Kidney (tissue), 14 donors: ENCODE measurements around the gene KLRK1. TPM values are rescaled to one million over a fixed set of nuclear protein-coding genes. Genes with fewer than 3 reads are reported as not detected.
A peak's percentile ranks its signal among the peaks of the same experiment; 100 is the strongest.
"Not testable (repeated sequence)": the region's sequence is repeated elsewhere in the genome, so short reads cannot be mapped to it uniquely, and the experiment has no call there.

Experiments used
- DNase-seq, 5 donors: peaks; one replicate each; pipeline ENCODE4 v3.0.0-alpha.2; 2013 to 2020
- FAIRE-seq: peaks from 2 replicates; lab custom pipeline; 2012; peaks lifted over from hg19 to GRCh38; lab: Jason Lieb, UNC
- H3K27ac ChIP-seq, 2 donors: one replicate each; pipeline ENCODE4 v1.7.0; 2013; ENCODE audit warnings: low read depth in 2 of 2, low read length in 2 of 2, inconsistent platforms in 1 of 2
- H3K27me3 ChIP-seq: one replicate; pipeline ENCODE4 v1.7.1; 2013; ENCODE audit warnings: low read length, inconsistent platforms; ENCODE audit not compliant: control insufficient read depth, insufficient read depth
- H3K36me3 ChIP-seq, 3 donors: one replicate each; pipeline versions ENCODE4 v1.7.0 to v1.7.1; 2013; ENCODE audit warnings: low read length in 3 of 3, control low read depth in 1 of 3, inconsistent platforms in 1 of 3; ENCODE audit not compliant: insufficient read depth in 3 of 3, control insufficient read depth in 2 of 3
- H3K4me1 ChIP-seq, 3 donors: one replicate each; pipeline versions ENCODE4 v1.7.0 to v1.7.1; 2013; ENCODE audit warnings: low read length in 3 of 3, inconsistent platforms in 1 of 3, low read depth in 1 of 3; ENCODE audit not compliant: control insufficient read depth in 2 of 3, insufficient read depth in 2 of 3
- H3K4me3 ChIP-seq, 3 donors: one replicate each; pipeline versions ENCODE4 v1.7.0 to v1.8.1; 2013; ENCODE audit warnings: low read length in 3 of 3, control low read depth in 1 of 3, inconsistent platforms in 1 of 3
- H3K9ac ChIP-seq, 3 donors: one replicate each; pipeline versions ENCODE4 v1.7.0 to v1.7.1; 2013; ENCODE audit warnings: low read length in 3 of 3, control low read depth in 1 of 3, inconsistent platforms in 1 of 3
- H3K9me3 ChIP-seq, 3 donors: one replicate each; pipeline versions ENCODE4 v1.7.0 to v1.7.1; 2013; ENCODE audit warnings: low read length in 3 of 3, control low read depth in 1 of 3, inconsistent platforms in 1 of 3; ENCODE audit not compliant: control insufficient read depth in 2 of 3, insufficient read depth in 1 of 3
- CTCF ChIP-seq: IDR thresholded peaks from 3 replicates; pipeline ENCODE4 v1.5.1; 2012; ENCODE audit warnings: mild to moderate bottlenecking, moderate library complexity, borderline replicate concordance; ENCODE audit not compliant: insufficient read depth; ENCODE audit errors: extremely low read depth
- intact Hi-C: fragments of 100-400 bp; cut with DNase I; formaldehyde crosslinking; loops from one replicate; pipeline ENCODE4 v1.11.1; 2022
- polyA plus RNA-seq: library from polyadenylated mRNA; stranded (reverse); fragments of 350-450 nt; fragmentation: Illumina TruSeq; extraction: RNeasy Lipid Tissue Mini Kit (QIAGEN cat#74804); gene quantifications from one replicate; pipeline ENCODE4 v1.2.3, GENCODE V29; 2014; ENCODE audit warnings: low read depth, low replicate concordance; ENCODE audit not compliant: insufficient read depth
- total RNA-seq: library from RNA; stranded (reverse); fragmentation: NEBNext Ultra II Directional; extraction: Animal tissue kit (Norgen Biotek cat#: 25700); gene quantifications from one replicate; pipeline ENCODE4 v1.2.1, GENCODE V29; 2021
- donor health status: control.
- donor health status: control.
- donor health status: control.
- donor health status: control.
- donor health status: control.
- donor health status: DM: yes; HTN: yes; CAD: no.
- donor health status: Normal renal cell carcinoma (clear cell type).

Gene KLRK1
- total and polyA plus RNA-seq, 2 donors from 2014 or later: 0.75 to 5.2 TPM

GRCh38 chr12:10339053-10339840 is 50.6 kb downstream of the KLRK1 start:
- FAIRE-seq: no peak
- H3K27me3 ChIP-seq: no peaks in the 10 kb centered on the region
- no peak overlapping the region for H3K27ac ChIP-seq
- intact Hi-C loops: no loop called here
- H3K9me3 ChIP-seq: no peaks in the 10 kb centered on the region
- no peaks in the 10 kb centered on the region for H3K36me3 ChIP-seq
- TF ChIP-seq CTCF: no peak
- DNase-seq: no peak
- H3K4me1 ChIP-seq: no peaks in the 10 kb centered on the region
- no peak overlapping the region for H3K4me3 ChIP-seq
- no peak overlapping the region for H3K9ac ChIP-seq

- H3K36me3 ChIP-seq, FAIRE-seq, H3K9me3 ChIP-seq, H3K27me3 ChIP-seq, H3K9ac ChIP-seq, H3K27ac ChIP-seq, H3K4me1 ChIP-seq, H3K4me3 ChIP-seq, DNase-seq, intact Hi-C loops: not testable (repeated sequence)
Observed at GRCh38 chr12:10338470-10338869, 51.4 kb downstream of the KLRK1 start.

- FAIRE-seq, H3K4me1 ChIP-seq, intact Hi-C loops: not testable (repeated sequence)
Observed at GRCh38 chr12:10336196-10336595, 53.6 kb downstream of the KLRK1 start.

GRCh38 chr12:10331642-10332239 is 58.1 kb downstream of the KLRK1 start:
- FAIRE-seq (peak; percentile 88), DNase-seq (peak in 2 of 5 donors; percentile 66 to 77)
- TF ChIP-seq CTCF: peak; percentile 63
- Histone ChIP-seq H3K9ac (no peak overlapping the region), H3K27ac (no peak overlapping the region), H3K9me3 (no peaks in the 10 kb centered on the region), H3K4me1 (no peaks in the 10 kb centered on the region), H3K27me3 (no peaks in the 10 kb centered on the region), H3K4me3 (no peak overlapping the region), H3K36me3 (no peaks in the 10 kb centered on the region)
- intact Hi-C loops: no loop called here

More at GRCh38 chr12:10336196-10336595, 53.6 kb downstream of the KLRK1 start:
- H3K27ac ChIP-seq, H3K4me3 ChIP-seq, DNase-seq, H3K9me3 ChIP-seq, H3K27me3 ChIP-seq, H3K36me3 ChIP-seq, H3K9ac ChIP-seq: not testable (repeated sequence)

- H3K36me3 ChIP-seq, H3K4me1 ChIP-seq, H3K9me3 ChIP-seq, H3K27me3 ChIP-seq, H3K27ac ChIP-seq, FAIRE-seq, H3K4me3 ChIP-seq, DNase-seq, H3K9ac ChIP-seq: not testable (repeated sequence)
- intact Hi-C loops: loop anchor here (10.0 kb wide), 1 partner anchor 226 kb away; no protein-coding TSS in a partner anchor
Observed at GRCh38 chr12:10328691-10329090, 61.1 kb downstream of the KLRK1 start.
